NOMO-1 treated with dmso at 0.1 percent for 144 hours (cell line): ENCODE results near the gene AP2A2.

Experiments used
- DNase-seq: peaks from one replicate; lab custom pipeline; 2025; ENCODE audit not compliant: unreplicated experiment; lab: John Stamatoyannopoulos, UW

Gene AP2A2

DNA sequence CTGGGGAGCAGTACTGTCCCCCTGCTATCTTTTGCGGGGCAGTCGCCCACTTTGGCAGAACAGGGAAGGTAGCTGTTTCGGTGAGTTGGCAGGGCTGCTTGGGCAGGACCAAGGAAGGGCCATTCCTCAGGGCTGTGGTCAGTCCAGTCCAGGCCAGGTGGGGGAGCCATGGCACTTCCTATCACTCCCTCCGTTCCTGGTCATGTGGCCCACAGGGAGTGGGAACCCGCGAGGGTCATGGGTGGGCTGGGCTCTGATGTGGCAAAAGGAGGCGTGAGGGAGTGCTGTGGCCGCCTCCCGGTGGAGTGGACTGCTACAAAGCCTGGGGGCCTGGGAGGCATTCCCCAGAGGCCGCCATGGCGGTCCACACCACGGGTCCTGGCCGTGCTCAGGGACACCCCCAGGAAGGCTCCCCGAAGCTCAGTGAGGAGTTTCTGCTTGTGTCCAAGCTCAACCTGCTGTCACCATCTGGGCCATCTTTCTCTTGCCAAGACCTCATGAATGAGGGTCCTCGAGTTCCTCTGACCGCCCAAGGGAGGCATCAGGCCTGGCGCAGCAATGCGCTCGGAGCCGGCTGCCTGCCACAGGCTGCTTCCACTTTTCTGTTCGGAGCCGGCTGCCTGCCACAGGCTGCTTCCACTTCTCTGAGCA lies 27.0 kb upstream of the AP2A2 start:
- DNase-seq, result no peak

DNA sequence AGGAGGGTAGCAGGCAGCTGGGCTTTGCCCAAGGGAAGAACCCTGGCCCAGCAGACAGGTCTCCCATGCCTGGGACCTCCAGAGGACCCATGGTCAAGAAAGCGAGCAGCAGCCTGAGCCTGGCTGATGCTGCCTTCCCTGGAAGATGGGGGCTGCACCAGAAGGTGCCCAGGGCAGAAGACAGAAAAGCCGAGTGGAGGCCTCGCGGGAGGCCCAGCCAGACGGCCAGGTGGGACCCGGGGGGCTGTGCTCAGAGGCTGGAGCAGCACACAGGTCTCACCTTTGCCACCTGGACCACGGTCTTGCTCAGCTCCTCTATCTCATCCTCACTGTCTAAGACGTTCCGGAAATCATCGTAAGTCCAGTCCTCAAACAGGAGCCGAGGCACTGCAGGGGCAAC lies 25.9 kb upstream of the AP2A2 start:
- DNase-seq, result no peak

DNA sequence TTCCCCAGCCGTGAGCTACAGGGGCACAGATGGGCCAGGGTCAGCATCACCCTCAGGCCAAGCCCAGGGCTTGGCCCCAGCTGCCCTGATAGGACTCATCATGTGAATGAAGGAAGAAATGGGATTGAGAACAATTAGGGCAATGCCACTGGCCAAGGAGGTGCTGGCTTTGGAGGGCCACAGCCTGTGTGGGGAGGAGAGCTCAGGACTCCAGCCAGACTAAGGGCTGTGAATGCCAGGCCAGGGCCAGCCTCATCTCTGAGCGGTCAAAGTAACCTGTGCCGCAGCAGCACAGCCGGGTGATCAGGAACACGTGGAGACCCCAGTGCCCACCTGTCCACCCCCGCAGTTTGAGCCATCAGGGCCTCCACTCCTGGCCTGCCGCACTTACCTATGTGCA lies 25.1 kb upstream of the AP2A2 start:
- no peak for DNase-seq

DNA sequence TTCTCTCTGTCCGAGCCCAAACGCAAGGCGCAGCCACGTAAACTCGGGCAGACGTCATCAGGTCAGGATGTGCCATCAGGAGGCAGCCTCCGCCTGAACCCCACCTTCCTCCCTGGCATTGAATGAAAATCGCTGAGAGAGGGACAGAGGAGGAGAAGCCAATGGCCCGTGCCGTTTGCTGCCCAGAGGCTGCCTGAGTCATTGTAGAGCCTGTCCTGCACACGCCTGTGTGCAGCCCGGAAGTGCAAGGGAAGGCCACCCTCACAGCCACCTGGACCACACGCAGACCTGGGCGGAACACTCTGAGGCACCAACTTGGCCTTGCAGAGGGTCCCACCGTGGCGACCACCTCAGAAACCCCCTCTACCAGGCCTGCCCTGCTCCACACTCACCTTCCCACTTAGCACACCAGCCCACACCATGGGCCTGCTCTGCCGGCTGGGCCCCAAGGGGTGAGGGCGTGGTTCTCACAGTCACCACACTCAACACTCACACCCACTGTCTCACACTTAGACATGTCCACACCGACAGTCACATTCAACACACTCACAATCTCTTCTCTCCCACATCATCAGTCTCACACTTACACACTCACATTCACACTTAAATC lies 24.1 kb upstream of the AP2A2 start:
- no peak for DNase-seq

DNA sequence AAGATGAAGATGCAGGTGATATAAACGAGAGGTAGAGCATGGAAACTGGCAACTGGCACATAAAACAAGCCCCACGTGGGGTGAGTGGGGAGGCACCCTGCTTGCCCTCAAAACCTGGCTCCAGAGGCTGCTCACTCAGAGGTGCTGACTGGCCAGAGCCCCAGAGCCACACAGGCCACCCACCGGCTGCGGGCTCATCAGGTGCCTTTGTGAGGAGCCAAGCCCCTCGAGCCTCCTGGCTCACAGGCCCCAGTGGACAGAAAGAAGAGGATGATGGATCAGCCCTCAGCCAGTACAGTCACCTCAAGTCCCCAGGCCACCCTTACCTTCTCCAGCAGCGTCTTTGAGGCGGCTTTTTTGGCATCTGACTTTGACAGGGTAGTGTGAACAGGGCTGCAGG lies 21.3 kb upstream of the AP2A2 start:
- DNase-seq, result no peak

DNA sequence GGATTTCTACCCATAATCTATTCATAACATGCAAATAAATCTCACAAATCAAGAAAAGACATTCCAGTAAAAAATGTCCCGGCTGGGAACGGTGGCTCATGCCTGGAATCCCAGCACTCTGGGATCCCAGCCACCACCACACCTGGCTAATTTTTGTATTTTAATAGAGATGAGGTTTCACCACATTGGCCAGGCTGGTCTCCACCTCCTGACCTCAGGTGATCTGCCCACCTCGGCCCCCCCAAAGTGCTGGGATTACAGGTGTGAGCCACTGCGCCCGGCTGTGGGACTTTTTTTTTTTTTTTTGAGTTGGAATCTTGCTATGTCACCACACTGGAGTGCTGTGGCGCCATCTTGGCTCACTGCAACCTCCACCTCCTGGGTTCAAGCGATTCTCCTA lies 19.7 kb upstream of the AP2A2 start:
- no peak for DNase-seq

DNA sequence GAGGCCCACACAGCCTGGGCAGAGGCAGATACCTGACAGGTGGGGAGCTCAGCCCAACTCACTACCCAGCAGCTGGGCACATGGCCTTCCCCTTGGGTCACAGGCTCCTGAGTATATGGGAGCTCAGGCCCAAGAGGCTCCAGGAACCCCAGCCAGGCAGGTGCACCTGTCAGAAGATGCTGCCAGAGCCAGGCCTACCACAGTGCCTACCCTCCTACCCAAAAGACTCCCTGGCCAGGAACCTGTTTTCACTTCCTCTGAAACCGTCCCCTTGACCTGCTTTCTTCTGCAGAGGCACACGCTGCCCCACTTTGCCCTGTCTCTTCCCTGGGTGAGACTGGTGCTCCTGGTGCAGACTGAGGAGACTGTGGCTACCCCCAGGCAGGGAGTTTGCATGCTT lies 18.0 kb upstream of the AP2A2 start:
- DNase-seq, result no peak

DNA sequence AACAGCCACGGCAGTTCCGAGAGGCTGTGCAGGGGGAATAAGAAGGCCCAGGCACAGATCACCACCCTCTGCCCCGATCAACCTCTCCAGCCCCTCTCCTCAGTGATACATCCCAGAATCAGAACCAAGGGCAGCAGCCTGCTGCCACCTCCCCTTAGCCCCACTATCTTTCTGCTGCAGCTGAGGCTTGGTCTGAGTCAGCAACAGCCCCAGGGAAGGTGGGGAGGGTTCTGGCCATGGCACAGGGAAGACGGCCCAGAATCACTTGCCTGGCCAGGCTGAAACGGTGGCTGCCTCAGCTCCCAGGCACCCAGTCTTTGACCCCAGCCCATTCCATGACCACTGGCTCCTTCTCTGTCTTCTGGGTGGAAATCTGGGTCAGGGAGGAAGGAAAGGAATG lies 17.4 kb upstream of the AP2A2 start:
- DNase-seq, result no peak

DNA sequence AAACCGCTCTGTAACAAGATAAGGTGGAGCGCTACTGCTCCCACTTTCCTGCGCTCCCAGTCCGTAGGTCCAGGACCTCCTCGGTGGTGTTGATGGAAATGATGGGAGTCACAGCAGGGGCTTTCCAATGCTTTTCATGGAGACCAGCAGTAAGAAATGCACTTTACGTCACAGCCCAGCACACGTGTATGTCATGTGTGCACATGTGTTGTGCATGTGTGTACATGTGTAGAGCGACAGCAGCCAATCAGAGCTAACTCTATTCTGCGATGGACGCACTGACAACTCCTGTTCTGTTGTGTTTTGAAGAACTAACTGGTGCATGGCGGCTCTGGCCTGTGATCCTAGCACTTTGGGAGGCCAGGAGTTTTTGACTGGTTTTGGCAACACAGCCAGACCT lies 16.3 kb upstream of the AP2A2 start:
- no peak for DNase-seq

DNA sequence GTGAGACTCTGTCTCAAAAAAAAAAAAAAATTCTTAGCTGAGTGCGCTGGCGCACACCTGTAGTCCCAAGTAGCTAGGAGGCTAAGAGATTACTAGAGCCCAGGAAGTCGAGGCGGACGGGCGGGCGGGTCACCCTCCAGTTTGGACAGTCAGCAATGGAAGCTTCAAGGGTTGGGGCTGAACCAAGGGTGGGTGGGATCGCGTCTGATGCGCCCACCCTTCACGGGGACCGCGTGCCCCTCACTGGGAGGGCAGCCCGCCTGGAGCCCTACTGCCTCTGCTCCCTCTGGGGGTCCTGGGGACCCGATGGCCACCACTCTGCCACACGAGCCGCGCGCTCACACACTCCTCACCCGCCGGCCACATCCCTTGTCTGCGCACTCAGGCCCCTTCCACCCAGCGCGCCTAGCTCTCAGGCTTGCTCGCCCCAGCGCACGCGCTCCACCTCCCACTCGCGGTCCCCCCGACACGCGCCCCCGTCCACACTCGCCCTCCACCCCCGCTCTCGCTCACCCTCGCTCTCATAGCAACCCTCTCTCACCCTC lies 15.6 kb upstream of the AP2A2 start:
- DNase-seq, result no peak

DNA sequence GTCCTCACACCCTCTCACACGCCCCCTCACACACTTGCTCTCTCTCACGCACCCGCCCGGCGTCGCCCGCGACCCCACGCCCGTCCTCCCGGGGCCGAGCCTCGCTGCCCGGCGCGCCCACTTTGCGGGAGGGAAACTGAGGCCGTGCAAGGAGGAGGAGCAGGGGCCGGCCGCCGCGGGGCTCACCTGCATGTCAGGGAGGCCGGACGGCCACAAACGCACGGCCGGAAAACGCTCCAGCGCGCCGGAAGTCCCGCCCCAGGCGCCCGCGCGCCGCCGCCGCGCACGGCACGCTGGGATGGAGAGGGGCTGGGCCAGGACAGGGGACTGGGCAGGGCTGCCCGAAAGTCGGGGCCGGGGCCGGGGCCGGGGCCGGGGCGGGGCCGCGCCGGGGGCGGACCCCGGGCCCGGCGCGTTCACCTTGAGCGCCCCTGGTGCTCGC lies 15.1 kb upstream of the AP2A2 start, which contains the start of gene CHID1:
TSS of gene CHID1 (minus strand) at position 222 of the 442 bp plus-strand sequence. CDS start 5,994 bp downstream, outside the sequence.
- DNase-seq, result peak; percentile 80

DNA sequence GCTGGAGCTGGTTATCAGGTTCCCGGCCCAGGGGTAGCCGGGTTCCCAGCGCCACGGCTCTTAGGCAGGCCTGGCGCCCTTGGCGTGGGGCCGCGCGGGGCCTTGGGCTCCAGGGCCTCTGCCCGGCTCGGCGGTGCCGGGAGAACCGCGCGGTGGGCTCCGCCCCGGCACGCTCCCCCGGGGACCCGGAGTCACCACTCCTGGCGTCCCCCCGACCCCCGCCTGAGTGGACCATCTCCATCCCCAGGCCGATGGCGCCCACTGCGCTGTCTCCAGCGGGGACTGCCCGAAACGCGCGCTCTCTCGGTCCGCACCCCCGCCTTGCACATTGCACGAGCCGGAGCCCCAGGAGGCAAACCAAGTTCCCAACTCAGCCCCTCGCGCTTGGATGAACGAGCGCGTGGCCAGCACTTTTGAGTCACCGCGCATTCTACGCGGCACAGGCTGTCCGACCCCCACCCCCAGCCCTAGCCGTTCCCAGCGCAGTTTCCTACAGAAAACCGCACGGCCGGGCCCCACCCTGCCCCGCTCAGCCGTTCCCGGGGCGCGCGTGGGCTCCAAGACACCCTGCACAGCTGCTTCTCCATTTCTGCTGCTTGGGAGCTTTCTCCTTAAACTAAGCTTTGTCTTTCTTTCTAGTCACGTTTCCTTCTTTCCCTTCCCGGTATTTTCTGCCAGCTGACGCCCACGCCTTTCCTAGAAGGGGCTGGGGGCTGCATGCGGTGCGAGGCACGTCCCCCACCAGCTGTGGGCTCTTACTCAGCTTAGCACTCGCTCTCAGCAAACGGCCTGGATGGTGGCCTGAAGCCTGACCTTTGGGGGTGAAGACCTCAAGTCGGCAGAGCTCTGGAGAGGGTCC lies 14.4 kb upstream of the AP2A2 start:
- DNase-seq, result no peak

DNA sequence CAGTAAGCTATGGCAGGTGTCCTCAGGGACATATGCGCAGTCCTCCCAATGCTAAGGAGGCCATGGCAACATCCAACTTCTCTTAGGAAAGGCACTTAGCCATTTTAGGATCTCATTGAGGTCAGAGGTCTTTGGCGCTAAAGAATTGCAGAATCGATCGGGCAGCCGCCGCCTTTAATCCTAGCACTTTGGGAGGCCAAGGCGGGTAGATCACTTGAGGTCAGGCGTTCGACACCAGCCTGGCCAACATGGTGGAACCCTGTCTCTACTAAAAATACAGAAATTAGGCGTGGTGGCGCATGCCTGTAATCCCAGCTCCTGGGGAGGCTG lies 13.8 kb upstream of the AP2A2 start:
- DNase-seq, result no peak

DNA sequence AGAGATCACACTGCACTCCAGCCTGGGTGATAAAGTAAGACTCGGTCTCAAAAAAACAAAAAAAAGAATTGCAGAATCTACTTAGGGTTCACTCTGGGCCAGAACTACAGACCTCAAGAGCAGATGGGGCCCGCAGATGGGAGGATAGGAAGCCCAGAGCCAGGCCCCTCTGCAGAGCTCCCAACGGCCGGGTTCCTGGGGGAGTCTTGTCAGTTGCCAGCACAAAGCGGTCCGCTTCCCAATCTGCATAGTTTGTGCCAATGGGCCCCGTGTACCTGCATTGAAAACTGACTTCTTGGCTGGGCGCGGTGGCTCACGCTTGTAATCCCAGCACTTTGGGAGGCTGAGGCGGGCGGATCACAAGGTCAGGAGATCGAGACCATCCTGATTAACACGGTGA lies 13.4 kb upstream of the AP2A2 start:
- DNase-seq, result no peak

DNA sequence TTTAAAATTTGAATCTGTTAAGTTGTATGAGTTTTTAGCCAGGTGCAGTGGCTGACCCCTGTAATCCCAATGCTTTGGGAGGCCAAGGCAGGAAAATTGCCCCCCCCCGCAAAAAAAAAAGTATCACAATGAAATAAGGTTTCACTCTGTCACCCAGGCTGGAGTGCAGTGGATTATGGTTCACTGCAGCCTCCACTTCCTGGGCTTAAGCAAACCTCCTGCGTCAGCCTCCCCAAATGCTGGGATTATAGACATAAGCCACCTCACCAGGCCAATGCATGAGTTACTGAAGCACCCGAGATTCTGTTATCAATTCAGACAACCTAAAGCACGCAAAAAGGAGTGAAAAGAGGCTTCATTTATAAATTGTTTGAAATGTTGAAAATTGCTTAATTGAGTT lies 12.6 kb upstream of the AP2A2 start:
- DNase-seq, result no peak

DNA sequence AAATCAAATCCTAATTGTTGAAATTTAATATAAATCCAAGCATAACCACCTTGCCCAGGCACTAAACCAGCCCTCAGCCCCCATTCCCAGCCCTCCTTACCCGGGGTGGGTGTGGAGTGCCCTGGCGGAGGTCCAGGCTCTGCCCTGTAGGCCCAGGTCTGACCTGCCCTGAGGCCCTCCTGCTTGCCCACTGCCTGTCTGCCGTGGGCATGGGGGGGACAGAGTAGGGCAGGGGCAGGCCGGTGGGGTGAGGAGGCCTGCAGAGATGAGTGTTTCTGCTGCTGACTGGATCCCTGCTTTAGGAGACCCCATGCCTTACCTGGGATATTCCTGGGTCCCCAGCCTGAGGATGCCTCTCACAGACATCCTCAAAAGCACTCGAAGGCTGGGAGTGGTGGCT lies 11.5 kb upstream of the AP2A2 start:
- no peak for DNase-seq

DNA sequence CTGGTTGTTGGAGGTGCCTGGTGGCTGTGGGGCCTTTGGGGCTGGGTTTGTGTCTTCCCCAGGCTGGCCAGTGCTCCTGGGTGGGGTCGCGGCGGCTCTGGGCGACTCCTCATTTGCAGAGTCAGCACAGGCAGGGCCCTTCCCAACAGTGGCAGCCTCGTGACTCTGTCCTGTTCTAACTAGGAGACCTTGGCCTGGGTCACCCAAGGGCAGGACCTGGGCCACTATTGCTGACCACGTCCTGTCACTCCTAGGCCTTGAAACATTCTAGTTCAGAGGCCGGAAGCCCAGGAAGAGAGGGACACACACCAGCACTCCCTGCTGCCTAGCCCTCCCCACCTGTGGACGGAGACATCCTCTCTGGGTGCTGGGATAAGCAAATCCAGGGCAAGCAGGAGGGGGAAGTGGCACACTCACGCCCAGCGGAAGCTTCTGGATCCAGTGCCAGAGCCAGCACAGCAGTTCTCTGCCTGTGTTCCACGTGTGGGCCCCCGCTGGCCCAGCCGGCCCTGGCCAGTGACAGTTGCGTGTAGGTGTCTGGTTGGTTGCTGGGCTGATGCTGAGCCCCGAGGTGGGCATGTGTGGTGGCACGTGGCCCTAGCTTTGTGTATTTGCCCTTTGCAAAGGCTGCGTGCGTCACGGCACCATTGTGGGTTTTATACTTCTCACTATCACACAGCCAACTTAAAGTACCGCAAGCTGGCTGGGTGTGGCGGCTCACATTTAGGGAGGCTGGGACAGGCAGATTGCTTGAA lies 10.7 kb upstream of the AP2A2 start:
- DNase-seq, result no peak

DNA sequence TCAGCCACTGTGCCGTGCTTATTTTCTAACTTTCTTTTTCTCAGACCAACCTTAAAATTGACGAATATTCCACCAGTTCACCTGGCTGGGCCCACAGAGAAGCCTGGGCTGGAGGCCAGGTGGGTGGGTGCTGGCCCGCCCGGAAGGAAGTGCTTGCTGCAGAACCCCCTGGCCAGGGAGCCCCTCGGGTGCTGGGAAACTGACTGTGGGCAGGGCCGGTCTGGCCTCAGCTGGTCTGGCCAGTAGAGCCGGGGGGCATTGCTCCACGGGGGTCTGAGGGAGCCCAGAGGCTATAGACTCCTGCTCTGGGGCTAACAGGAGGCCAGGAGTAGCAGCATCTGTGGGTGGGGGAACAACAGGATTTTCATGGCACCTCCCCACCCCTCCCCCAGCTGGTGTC lies 8.2 kb upstream of the AP2A2 start:
- no peak for DNase-seq

DNA sequence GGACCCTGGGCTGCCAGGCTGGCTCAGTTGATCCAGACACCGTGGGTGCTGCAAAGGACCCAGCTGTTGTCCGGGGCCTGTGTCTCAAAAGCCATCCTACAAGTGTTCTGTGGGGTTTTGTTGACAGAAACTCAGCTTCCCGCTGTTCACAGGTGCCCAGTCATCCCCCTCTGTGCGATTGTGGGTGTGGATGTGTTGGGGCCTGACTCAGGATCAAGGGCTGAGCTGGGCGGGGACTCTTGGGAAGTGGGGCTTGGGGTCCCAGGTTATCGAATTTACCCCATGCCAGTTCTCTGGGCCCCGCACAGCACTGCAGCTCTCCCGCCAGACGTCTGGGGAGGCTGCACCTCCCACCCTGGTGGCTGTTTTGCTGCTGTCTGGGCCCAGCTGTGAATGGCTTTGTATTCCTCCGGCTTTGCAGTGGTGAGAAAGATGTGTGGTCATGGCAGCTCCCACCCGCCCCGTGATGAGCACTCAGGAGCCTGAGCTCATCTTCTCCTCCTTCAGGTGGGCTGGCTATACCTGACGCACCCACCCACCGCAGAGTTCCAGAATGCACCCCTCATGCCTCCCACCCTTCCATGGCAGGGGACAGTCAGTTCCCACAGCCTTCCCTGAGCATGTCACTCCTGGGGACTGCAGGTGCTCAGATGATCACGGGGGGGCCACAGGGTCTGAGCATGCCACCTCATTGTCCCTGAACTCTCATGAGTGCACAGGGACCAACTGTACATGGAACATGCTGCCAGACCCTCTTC lies 3.6 kb upstream of the AP2A2 start:
- DNase-seq, result no peak

DNA sequence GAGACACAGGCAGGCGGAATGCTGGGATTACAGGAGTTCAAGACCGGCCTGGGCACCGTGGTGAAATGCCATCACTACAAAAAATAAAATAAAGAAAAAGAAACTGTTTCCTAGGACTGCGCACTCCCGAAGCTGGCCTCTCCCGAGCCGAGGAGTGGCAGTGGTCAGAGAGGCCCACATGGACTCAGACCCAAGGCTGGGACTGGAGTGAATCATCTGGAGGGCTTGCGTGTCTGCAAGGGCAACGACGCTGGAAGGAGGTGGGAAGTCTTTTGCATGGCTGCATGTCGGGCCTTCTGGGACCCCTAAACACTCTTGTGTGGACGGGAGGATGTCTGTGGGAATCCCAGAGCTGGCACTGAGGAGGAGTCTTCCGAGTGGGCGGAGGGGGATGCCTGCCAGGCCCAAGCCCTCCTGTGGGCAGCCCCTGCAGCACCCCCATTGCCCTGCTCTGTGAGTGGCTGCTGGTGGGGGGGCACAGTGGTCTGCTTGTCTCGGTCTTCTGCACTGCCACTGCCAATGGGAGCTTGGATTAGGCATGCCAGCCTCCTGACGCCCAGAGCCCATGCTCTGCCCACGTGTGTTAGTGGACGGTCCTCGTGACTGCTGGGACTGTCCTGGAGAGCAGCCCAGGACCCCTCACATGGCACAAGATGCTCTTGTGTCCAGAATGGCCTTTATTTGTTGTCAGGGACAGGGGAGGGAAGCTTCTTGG lies 1.8 kb upstream of the AP2A2 start:
- no peak for DNase-seq
